ENCODE results near the gene ATP2C1.
"Not testable (repeated sequence)": the region's sequence is repeated elsewhere in the genome, so short reads cannot be mapped to it uniquely, and the experiment has no call there.

ATP2C1 gene

DNA sequence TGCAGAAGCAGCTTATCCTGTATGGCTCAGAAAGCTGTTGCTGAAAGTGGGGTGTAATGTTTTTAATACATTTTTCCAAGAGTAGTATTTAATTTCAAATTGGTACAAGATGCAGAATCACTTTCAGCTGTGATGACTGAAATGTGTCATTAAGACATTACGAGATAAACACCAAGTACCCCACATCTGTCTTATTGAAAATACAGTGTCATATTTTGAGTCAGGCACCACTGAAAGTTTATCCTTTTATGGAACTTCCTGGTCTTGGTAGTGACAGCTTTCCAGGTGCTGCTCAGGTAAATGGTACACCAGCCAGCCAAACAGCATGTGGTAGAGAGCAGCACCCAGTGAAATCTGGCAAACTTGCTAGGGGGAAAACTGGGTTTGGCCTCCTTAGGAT, 115.8 kb downstream of the ATP2C1 start:
- no peaks in the 10 kb centered on the region for H3K27me3 Mint-ChIP-seq
- H3K36me3 Mint-ChIP-seq (ENCODE audit: low read depth), result peaks cover 68% of the 10 kb centered on the region
- H3K27ac Mint-ChIP-seq, result no peak overlapping the region
- no peaks in the 10 kb centered on the region for H3K9me3 Mint-ChIP-seq
- H3K4me1 Mint-ChIP-seq (ENCODE audit: low read depth), result peaks cover 2% of the 10 kb centered on the region
- H3K4me3 Mint-ChIP-seq, result no peak overlapping the region

DNA sequence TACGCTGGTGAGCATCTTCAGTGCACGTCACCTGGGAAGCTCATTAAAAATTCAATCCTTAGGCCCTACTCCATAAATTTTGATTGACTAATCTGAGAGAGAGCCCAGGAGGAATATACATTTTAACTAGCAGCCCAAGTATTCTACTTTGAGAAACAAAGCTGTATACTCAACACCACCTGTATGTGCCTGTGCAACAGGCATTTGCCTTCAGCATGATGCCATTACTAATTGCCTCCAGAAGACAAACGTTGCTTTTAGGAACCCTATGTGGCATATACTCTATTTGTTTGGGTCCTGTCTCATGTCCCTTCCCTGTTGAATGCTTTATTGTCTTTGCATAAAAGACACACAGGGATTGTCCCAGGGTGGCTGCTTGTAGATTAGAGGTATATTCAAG, 125.1 kb downstream of the ATP2C1 start:
- H3K9me3 Mint-ChIP-seq, result no peaks in the 10 kb centered on the region
- peaks cover 58% of the 10 kb centered on the region for H3K36me3 Mint-ChIP-seq (ENCODE audit: low read depth)
- H3K4me1 Mint-ChIP-seq (ENCODE audit: low read depth), result peaks cover 42% of the 10 kb centered on the region
- no peak overlapping the region for H3K27ac Mint-ChIP-seq
- H3K27me3 Mint-ChIP-seq, result no peaks in the 10 kb centered on the region
- H3K4me3 Mint-ChIP-seq, result no peak overlapping the region

DNA sequence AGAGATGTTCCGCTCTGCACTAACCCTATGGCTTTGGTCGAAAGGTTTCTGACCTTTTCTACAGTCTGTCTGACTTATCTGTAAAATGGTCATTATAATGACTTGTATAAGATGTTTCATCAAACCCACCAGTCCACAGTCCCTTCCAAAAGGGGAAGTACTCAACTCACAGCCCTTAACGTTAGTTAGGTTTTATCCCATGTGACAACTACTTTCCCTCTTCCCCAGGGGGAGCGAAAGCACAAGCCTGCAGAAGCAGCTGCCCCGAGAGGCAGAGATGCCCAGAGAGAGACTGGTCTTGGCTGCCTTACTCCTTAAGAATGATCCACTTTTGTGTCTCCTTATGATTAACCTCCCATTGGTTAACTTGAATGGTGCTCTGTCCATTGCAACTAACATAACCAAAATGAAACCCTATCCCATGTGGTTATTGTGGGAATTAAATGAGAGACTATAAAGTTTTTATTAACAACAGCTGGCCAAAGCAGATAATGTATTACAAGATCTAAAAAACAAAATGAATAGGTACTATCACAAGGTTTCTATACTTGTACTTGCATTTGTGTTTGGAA, 126.3 kb downstream of the ATP2C1 start:
- H3K4me1 Mint-ChIP-seq (ENCODE audit: low read depth), result peaks cover 55% of the 10 kb centered on the region

DNA sequence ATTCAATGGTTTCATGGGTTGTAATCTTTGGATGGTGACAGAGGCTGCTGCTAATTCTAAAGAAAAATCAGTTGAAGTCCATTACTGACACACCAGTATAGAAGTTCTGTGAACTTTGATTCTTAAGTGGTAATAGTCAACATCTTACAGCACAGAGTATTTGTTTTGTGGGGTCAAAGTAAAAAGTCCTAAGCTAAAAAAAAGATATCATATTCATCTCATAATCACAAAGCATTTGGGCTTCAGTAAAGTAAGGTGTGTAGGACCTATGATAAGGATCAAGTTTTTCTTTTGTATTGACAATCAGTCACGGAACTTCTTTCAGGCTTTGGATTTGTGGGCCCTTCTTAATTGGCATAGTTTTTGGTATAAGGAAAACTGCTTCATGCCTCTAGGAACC, 131.7 kb downstream of the ATP2C1 start:
- no peaks in the 10 kb centered on the region for H3K27me3 Mint-ChIP-seq
- no peaks in the 10 kb centered on the region for H3K9me3 Mint-ChIP-seq
- peaks cover 56% of the 10 kb centered on the region for H3K4me1 Mint-ChIP-seq (ENCODE audit: low read depth)
- peaks cover 31% of the 10 kb centered on the region for H3K36me3 Mint-ChIP-seq (ENCODE audit: low read depth)
- H3K27ac Mint-ChIP-seq, result peak overlapping the region; percentile 91
- H3K4me3 Mint-ChIP-seq, result peak overlapping the region; percentile 89

More for the DNA sequence above, 126.3 kb downstream of the ATP2C1 start:
- Mint-ChIP-seq H3K4me3 (no peak overlapping the region), H3K27ac (no peak overlapping the region), H3K36me3 (ENCODE audit: low read depth) (peaks cover 62% of the 10 kb centered on the region), H3K9me3 (no peaks in the 10 kb centered on the region), H3K27me3 (no peaks in the 10 kb centered on the region)

DNA sequence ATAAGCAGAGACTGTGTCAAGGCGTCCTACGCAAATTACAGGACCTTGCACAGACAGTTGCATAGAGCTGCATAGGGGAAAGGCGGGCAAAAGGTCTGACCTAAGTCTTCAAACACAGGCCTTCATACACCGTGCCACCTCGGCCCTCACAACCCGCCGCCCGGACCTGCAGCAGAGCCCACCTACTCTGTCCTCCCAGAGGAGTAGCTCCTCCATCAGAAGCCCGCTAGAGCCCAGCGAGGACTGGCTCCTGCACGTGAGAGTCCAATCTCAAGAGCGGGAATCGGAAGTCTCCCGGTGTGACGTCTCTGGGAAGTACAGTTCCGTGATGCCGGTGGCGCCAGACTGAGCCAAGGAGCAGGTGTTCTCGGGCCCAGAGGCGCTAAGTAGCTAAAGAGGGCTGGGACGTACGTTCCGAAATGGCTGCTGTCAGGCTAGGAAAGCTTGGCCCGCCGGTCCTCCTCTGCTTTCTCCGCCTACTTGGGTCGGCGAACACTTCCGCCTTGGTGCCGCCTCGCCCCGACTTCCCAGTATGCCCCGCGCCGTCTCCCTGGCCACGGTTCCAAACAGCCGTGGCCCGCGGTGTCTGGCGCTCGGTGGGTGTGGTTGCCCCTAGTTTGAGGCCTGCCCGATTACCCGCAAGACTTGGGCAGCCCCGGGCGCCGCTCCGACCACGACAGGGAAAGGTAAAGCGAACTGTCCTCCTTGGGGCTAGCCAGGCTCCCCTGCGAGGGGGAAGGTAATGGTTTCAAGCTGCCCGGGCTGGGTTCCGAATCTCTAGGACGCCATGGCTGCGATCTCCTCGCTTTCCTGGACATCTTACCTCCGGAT, 132.7 kb downstream of the ATP2C1 start, which contains the start of the genes ASTE1 and NEK11:
ASTE1 (minus strand) TSS at position 505 of the 831 bp plus-strand sequence. CDS start 1,519 bp downstream, outside the sequence.
NEK11 (plus strand) TSS at position 557 of the 831 bp plus-strand sequence. CDS start 2,832 bp downstream, outside the sequence.
- H3K4me3 Mint-ChIP-seq, result peak within 1 kb of the TSS; percentile 89
- peak within 1 kb of the TSS; percentile 91 for H3K27ac Mint-ChIP-seq
- peaks cover 46% of the 10 kb centered on the region for H3K4me1 Mint-ChIP-seq (ENCODE audit: low read depth)
- peaks cover 21% of the 10 kb centered on the region for H3K36me3 Mint-ChIP-seq (ENCODE audit: low read depth)
- H3K27me3 Mint-ChIP-seq, result no peaks in the 10 kb centered on the region
- H3K9me3 Mint-ChIP-seq, result no peaks in the 10 kb centered on the region

DNA sequence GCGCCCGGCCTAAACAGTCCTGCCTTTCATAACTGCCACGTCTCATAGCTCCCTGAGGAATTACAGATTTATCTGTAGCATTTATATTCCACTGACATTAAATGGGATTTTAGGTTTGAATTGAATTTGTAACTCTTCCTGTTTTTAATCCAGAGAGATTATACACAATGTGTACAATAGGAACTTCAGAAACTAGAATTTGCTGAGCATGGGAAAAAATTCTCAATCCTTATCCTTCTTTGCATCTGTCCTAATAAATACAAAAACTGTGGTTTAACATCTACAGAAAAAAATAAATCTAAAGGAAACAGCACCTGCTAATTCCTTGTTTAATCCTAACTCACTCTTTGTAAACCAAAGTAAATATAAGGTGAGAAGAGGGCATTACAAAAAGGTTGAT, 135.0 kb downstream of the ATP2C1 start:
- H3K9me3 Mint-ChIP-seq, result no peaks in the 10 kb centered on the region
- no peak overlapping the region for H3K27ac Mint-ChIP-seq
- peaks cover 31% of the 10 kb centered on the region for H3K4me1 Mint-ChIP-seq (ENCODE audit: low read depth)
- no peak overlapping the region for H3K4me3 Mint-ChIP-seq
- H3K27me3 Mint-ChIP-seq, result no peaks in the 10 kb centered on the region
- peaks cover 12% of the 10 kb centered on the region for H3K36me3 Mint-ChIP-seq (ENCODE audit: low read depth)

DNA sequence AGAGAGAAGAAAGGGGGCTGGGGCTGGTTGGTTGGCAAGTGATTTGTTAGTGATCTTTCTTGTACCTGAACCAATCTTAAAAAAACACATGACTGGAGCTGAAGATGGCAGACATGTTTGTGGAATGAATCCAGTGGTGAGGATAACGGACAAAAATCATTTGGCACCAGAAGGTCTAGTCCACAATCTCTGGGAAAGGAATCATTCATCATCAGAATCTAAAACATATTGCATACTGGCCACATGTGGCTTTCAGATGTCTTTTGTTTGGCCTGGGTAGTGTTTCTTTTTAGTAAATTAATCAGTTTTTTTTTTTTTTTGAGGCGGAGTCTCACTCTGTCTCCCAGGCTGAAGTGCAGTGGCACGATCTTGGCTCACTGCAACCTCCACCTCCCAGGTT, 137.8 kb downstream of the ATP2C1 start:
- Mint-ChIP-seq H3K27ac (no peak overlapping the region), H3K4me1 (ENCODE audit: low read depth) (peaks cover 6% of the 10 kb centered on the region), H3K27me3 (no peaks in the 10 kb centered on the region), H3K4me3 (no peak overlapping the region), H3K36me3 (ENCODE audit: low read depth) (no peaks in the 10 kb centered on the region), H3K9me3 (no peaks in the 10 kb centered on the region)

DNA sequence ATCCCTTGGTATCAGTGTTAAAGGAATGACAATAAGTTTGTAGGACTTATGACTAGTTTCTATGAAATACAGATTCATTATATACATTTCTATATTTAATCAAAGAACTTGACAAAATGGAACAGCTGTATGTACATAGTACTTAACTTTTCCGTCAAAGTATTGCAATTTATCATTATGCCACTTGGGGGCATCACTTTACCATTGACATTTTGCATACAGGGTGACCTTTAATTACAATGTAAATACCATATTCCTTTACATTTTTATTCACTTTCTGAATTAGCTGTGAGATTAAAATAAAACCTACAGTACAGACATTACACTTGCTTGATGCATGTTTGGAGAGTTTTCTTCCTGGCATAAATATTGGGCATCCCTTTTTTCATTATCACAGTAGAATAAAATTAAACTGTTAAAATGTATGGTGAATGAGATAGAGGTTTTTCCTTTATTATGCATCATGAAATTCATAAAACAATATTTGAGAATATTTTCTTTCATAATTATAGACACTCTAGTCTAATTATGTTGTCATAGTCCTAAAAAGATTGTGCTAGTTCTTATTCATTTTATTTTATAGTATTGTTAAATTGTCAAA, 139.7 kb downstream of the ATP2C1 start:
- H3K27me3 Mint-ChIP-seq, result no peaks in the 10 kb centered on the region

DNA sequence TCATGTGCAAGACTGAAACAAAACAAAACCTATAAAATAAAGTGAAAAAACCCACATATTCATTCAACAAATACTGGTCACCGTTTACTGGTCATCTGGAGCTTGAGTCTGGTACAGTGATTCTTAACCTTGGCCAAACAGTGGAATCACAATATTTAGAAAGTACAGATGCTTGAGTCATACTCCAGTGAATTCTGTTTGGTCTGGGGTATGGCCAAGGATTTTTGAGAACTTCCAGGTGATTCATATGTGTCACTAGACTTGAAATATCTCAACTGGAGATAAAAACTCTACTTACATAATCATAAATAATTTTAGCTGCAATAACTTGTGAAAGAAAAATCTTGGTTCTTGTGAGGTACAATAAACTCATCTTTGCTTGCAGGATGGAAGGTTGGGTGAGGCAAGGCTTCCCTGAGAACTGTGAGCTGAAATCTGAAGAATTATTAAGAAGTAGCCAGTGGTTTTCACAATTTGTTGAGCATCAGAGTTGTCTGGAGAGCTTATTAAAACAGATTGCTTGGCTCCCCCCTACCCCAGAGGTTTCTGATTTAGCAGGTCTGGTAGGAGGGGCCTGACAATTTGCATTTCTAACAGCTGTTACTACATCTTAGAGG, 142.4 kb downstream of the ATP2C1 start:
- peaks cover 5% of the 10 kb centered on the region for H3K4me1 Mint-ChIP-seq (ENCODE audit: low read depth)
- no peak overlapping the region for H3K27ac Mint-ChIP-seq
- H3K4me3 Mint-ChIP-seq, result no peak overlapping the region
- no peaks in the 10 kb centered on the region for H3K9me3 Mint-ChIP-seq
- no peaks in the 10 kb centered on the region for H3K27me3 Mint-ChIP-seq
- H3K36me3 Mint-ChIP-seq (ENCODE audit: low read depth), result no peaks in the 10 kb centered on the region

More for the DNA sequence above, 139.7 kb downstream of the ATP2C1 start:
- no peaks in the 10 kb centered on the region for H3K4me1 Mint-ChIP-seq (ENCODE audit: low read depth)
- H3K27ac Mint-ChIP-seq, result no peak overlapping the region
- H3K36me3 Mint-ChIP-seq (ENCODE audit: low read depth), result no peaks in the 10 kb centered on the region
- H3K9me3 Mint-ChIP-seq, result no peaks in the 10 kb centered on the region
- H3K4me3 Mint-ChIP-seq, result no peak overlapping the region

DNA sequence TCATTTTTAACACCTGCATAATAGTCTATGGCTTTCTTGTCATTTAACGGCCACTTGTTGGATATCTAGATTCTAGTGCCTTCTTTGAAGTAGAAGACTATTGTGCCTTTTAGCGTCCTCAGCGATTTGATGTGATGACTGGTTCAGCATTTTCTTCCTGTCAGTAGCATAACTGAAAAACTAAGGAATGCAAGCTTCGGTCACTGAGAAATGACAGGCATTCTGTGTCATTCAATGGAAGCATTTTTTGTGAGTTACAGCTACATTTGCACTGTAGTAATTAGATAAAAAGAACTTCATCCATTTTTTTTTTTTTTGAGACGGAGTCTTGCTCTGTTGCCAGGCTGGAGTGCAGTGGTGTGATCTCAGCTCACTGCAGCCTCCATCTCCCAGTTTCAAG, 143.1 kb downstream of the ATP2C1 start:
- no peak overlapping the region for H3K4me3 Mint-ChIP-seq
- no peaks in the 10 kb centered on the region for H3K27me3 Mint-ChIP-seq
- peaks cover 11% of the 10 kb centered on the region for H3K4me1 Mint-ChIP-seq (ENCODE audit: low read depth)
- H3K9me3 Mint-ChIP-seq, result no peaks in the 10 kb centered on the region
- no peak overlapping the region for H3K27ac Mint-ChIP-seq
- H3K36me3 Mint-ChIP-seq (ENCODE audit: low read depth), result no peaks in the 10 kb centered on the region

DNA sequence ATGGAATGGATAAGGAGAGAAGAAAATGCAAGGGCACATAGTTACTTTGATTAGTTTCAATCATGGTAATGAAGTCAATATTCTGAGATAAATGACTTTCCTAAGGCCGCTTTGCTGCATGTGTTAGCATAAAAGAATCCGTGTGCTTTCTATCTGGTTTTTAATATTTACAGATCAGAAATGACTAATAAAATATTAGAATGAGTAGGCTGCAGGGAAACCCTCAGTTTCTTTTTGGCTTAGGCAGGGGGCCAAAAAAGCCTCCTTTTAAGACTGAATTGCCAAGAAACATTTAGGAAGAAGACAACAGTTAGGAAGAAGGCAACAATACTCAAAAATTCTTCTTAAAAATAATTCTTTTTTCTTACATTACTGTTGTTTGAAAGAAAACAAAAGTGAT, 144.4 kb downstream of the ATP2C1 start:
- Mint-ChIP-seq H3K4me3 (no peak overlapping the region), H3K27ac (no peak overlapping the region), H3K9me3 (peaks cover 3% of the 10 kb centered on the region), H3K36me3 (ENCODE audit: low read depth) (peaks cover 3% of the 10 kb centered on the region), H3K4me1 (ENCODE audit: low read depth) (peaks cover 14% of the 10 kb centered on the region), H3K27me3 (no peaks in the 10 kb centered on the region)

DNA sequence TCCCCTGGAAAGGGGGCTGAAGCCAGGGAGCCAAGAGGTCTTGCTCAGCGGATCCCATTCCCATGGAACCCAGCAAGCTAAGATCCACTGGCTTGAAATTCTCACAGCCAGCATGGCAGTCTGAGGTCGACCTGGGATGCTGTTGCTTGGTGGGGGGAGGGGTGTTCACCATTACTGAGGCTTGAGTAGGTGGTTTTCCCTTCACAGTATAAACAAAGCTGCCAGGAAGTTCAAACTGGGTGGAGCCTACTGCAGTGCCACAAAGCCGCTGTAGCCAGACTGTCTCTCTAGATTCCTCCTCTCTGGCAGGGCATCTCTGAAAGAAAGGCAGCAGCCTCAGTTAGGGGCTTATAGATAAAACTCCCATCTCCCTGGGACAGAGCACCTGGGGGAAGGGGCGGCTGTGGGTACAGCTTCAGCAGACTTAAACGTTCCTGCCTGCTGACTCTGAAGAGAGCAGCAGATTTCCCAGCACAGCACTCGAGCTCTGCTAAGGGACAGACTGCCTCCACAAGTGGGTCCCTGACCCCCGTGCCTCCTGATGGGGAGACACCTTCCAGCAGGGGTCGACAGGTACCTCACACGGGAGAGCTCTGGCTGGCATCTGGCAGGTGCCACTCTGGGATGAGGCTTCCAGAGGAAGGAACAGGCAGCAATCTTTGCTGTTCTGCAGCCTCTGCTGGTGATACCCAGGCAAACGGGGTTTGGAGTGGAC, 148.5 kb downstream of the ATP2C1 start:
- H3K4me1 Mint-ChIP-seq (ENCODE audit: low read depth), result peaks cover 14% of the 10 kb centered on the region
- H3K9me3 Mint-ChIP-seq, result peaks cover 22% of the 10 kb centered on the region
- H3K27ac Mint-ChIP-seq; H3K4me3 Mint-ChIP-seq; H3K27me3 Mint-ChIP-seq; H3K36me3 Mint-ChIP-seq (ENCODE audit: low read depth): not testable (repeated sequence)

DNA sequence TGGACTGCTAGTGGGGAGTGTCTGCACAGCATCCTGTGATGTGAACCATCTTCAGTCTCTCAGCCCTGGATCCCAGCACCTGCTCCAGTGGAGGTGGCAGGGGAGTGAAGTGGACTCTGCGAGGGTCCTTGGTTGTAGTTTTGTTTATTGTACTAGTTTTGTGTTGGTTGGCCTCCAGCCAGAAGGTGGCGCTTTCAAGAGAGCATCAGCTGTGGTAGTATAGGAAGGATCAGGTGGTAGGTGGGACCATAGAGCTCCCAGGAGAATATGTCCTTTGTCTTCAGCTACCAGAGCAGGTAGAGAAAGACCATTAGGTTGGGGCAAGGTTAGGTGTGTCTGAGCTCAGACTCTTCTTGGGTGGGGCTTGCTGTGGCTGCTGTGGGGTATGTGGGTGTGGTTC, 153.7 kb downstream of the ATP2C1 start:
- Mint-ChIP-seq H3K9me3 (peaks cover 22% of the 10 kb centered on the region), H3K36me3 (ENCODE audit: low read depth) (peaks cover 9% of the 10 kb centered on the region), H3K4me1 (ENCODE audit: low read depth) (no peaks in the 10 kb centered on the region), H3K27me3 (no peaks in the 10 kb centered on the region), H3K4me3 (no peak overlapping the region), H3K27ac (no peak overlapping the region)

DNA sequence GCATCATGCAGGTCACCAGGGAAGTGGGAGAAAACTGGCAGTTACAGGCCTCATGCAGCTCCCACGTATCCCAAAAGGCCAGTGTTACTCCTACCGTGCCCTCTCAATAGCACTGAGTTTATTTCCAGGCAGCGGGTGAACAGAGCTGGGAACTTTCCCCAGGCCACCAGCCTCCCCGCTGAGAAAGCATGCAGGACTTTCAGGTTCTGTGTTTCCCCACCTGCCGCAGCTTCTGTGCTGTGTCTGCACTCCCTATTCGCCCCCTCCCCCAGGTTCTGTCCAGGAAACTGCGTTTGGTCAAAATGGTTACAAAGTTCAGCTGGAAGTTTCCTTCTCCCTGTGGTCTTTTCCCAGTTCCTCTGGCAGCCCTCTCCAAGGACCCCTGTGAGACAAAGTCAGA, 154.1 kb downstream of the ATP2C1 start:
- H3K36me3 Mint-ChIP-seq (ENCODE audit: low read depth), result peaks cover 9% of the 10 kb centered on the region
- H3K4me1 Mint-ChIP-seq (ENCODE audit: low read depth), result no peaks in the 10 kb centered on the region
- no peaks in the 10 kb centered on the region for H3K27me3 Mint-ChIP-seq
- no peak overlapping the region for H3K4me3 Mint-ChIP-seq
- peaks cover 22% of the 10 kb centered on the region for H3K9me3 Mint-ChIP-seq
- H3K27ac Mint-ChIP-seq, result no peak overlapping the region
